ENCODE measurements around the gene CHTF18.

The CHTF18 gene

DNA sequence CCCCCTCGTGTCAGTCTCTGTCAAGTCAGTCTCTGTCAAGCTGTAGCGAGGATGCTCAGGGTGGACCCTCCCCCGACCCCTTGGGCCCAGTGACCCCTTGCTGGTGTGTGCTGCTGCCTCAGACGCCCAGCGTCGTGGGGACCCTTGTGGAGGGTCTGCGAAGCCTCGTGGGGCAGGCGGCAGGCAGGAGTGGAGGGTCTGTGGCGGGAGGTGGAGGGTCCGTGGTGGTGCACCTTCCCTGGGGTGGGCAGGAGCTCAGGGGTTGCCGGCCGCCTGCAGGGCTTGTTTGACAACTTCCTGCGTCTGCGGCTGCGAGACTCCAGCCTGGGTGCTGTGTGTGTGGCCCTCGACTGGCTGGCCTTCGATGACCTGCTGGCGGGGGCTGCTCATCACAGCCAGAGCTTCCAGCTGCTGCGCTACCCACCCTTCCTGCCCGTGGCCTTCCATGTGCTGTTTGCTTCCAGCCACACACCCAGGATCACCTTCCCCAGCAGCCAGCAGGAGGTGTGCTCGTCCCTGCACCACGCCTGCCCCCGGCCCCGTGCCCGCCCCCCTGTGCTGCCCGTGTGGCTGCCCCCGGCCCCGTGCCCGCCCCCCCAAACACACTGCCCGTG lies 6.5 kb downstream of the CHTF18 start:
- no peak for DNase-seq

DNA sequence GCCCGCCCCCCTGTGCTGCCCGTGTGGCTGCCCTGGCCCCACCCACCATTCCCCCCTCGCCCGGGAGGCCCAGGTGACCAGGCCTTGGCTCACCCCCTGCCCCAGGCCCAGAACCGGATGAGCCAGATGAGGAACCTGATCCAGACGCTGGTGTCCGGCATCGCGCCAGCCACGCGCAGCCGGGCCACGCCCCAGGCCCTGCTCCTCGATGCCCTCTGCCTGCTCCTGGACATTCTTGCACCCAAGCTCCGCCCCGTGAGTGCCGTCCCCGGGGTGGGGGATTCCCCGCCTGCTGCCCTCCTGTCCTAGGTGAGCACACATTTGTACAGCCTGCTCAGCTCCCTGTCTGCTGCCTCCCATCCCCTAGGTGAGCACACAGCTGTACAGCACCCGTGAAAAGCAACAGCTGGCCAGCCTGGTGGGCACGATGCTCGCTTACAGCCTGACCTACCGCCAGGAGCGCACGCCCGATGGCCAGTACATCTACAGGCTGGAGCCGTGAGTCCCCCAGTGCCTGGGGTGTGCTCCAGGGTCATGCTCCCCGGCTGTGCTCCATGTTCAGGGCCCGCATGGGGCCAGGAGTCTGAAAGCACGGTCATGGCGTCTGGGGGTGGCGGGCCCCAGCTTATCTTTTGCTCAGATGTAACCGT lies 7.3 kb downstream of the CHTF18 start:
- no peak for DNase-seq

DNA sequence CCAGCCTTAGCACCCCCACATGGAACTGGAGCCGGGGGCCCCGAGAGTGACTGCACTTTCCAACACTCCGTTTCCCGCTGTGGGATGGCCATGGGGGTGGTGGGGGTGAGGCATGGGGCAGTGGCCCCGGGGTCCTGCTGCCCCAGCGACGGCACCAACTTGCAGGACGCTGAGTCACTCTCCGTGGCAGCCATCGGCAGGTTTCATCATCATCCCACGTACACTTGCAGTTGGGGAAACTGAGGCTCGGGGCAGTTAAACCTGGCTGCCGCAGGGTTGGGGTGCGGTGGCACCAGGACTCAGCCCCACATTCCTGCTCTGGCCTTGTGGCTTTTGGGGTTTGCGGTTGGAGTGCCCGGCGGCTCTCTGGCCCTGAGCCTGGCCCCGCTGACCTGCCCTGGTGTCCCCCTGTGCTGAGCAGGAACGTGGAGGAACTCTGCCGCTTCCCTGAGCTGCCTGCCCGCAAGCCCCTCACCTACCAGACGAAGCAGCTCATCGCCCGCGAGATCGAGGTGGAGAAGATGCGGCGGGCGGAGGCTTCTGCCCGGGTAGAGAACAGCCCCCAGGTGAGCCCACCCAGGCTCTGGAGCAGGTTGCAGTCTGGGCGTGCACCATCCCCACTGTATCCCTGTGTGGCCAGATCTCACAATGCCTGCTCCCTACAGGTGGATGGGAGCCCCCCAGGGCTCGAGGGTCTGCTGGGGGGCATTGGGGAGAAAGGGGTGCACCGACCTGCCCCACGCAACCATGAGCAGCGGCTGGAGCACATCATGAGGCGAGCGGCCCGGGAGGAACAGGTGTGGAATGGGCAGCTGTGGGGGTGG lies 8.1 kb downstream of the CHTF18 start:
- DNase-seq, result no peak

DNA sequence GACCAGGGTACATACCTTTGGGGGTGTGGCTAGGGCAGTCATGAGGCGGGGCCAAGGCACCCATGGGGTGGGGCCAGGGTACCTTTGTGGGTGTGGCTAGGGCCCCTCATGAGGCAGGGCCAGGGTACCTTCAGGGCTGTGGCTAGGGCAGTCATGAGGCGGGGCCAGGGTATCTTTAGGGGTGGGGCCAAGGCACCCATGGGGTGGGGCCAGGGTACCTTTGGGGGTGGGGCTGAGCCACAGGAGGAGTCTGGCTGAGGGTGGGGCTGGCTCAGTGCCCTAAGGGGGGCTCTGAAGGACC lies 8.7 kb downstream of the CHTF18 start:
- DNase-seq, result peak; percentile 55

DNA sequence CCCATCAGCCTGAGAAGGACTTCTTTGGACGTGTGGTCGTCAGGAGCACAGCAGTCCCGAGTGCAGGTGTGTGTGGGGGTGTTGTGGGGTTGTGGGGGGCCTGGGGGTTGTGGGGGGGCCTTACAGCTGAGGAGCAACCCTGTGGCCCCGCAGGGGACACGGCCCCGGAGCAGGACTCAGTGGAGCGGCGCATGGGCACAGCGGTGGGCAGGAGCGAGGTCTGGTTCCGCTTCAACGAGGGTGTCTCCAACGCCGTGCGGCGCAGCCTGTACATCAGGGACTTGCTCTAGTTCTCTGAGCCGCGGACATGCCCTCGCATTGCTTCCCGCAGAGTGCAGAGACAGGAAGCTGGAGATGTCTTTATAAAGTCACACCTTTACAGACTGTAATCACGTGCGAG lies 9.3 kb downstream of the CHTF18 start:
- no peak for DNase-seq

DNA sequence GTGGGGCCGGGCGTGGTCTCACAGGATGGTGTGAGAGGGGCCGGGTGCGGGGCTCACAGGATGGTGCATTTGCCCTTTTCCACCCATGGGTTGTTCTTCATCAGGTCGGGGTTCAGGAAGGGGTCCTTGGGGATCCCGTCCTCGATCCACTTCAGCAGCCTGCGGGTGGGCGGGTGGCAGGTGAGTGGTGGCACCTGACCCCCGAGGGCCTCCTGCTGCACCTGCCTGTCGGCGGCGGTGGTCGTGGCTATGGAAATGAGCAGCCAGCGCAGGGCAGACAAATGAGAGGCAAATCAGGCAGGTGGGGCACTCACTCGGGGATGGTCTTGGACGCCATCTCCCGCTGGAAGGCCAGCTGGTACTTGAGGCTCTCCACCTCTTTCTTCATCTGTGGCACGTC lies 10.2 kb downstream of the CHTF18 start:
- DNase-seq, result no peak

DNA sequence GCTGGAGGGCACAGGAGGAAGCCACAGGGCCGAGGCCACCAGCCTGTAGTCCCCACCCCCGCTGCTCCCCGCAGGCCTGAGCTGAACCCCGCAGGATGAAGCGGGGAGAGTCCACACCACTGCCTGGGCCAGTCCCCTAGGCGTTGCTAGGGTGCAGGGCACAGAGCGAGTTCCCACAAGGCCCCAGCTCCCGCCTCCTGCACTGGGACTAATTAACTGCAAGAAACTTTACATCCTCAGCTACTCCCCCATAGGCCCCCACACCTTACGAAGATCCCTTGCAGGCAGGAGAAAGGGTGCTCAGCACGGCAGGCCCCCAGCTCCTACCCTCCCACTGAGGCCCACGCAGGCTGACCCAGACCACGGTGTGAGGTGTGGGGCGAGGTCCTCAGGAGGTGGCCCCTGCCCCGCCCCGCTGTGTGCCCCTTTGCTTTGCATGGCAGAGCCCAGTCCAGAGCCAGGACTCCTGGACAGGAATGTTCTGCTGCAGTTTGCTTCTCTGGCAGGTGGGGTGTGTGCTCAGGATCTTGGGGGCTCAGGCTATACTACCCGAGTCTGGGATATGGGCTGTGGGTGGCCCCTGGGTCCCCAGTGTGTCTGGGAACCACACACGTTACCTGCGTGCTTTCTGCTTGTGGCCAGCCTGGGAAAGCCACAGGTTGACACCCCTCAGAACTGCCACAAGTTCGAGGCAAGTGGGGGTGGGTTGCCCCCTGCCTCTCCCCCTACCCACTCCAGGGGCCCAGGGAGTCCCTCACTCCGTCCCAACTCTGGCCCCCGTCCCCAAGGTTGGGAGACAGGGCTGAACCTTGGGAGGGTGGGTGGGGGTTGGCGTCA lies 10.9 kb downstream of the CHTF18 start:
- DNase-seq, result no peak

DNA sequence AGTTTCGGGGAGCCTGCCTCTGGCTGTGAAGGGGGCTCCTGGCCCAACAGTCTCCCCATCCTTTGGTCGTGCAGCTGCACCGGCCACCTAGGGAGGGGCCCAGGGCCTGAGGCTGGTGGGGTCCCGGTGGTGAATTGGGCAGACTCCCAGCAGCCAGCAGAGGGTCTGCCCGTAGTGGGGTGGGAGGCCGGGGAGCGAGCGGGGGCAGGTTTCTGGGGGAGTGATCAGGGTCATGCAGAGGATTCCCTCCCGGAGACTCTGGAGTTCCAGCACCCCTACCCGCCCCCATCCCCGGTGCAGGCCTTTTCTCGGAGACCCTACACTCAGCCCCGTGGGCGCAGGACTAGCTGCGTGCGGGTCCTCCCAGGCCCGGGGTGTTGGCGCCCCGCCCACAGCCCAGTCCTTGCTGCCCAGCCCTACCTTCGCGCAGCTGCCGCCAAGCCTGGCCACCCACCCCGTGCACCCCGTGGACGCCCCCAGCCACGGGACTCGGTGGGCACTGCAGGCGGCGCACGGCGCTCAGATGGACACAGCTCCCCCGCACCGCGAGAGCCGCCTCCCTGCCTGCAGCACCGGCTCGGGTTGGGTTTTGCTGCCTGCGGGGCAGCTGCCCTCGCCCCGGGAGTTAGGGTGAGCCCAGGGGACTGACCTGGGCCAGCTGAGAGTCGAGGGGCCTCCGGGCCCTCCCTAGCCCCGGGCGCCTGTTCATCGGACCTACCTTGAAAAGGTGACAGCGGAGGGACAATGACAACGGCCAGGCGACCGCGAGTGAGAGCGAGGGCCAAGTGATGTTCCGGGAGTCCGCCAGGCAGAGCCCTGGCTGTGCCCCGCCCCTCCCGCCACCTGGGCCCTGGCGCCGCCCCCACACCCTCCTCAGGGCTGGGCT lies 11.8 kb downstream of the CHTF18 start, which contains the start of gene GNG13:
GNG13 (minus strand) TSS at position 787 of the 886 bp plus-strand sequence. CDS start 1,657 bp downstream, outside the sequence.
- DNase-seq, result no peak

DNA sequence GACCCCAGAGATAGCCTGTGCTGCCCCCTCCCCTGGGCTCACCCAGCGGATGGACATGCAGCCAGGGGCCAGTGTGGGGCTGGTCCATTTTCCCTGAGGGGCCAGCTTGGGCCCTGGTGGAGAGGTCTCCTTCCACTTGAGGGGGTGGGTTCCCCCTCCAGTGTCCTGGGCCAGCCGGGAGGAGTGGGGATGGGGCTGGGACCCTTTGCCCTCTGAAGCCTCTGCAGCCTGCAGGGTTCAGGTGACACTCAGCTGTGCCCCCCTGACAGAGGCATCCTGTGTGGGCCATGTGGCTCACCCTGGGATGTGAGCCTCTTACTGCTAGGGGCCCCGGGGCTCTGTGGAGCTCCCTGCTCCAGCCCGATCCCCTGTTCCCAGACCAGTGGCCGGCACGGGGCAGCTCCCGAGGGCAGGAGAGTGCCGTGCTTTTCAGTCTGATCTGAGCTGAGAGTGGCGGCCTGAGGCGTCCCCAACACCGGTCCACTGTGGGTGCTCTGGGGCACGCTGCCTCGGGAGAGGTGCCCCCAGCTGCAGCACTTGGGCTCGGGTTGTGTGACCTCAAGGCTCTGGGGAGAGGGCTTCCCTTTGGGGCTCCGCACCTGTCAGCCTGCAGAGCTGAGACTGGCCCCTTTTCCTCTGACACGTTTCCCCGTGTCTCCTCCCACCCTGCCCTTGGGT lies 12.6 kb downstream of the CHTF18 start:
- DNase-seq, result no peak

DNA sequence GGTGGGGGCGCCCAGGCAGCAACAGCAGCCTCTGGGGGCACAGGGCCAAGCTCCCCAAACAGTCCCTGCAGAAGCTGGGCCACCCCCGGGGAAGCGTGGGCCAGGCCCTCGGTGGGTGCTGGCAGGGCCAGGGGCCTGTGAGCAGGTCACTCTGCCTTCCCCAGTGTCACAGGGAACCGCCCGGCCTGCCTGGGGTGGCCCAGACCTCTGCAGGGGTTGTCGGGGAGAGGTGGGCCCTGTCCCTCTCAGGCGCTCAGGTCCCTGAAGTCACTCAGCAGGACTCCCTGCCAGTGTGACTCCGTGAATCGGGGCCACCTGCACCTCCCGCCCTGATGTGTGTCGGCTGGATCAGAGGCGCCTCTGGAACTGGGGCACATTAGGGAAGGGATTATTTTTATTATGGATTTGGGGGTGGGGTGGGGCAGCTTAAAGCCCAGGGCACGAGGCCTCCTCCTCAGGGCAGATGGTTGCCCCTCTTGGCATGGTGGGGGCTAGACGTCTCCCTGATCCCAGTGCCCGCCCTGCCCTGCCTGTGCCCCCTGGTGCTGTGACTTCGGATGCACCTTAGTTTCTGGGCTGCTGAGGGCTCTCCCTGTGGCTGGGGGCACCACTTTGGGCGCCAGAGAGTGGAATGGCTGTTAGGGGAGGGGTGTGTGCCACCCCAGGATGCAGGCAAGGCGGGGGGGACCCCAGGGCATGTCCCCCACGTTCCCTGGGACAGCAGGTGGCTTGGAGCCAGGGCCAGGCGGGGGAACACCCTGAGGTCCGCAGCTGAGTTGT lies 13.4 kb downstream of the CHTF18 start:
- DNase-seq, result no peak

DNA sequence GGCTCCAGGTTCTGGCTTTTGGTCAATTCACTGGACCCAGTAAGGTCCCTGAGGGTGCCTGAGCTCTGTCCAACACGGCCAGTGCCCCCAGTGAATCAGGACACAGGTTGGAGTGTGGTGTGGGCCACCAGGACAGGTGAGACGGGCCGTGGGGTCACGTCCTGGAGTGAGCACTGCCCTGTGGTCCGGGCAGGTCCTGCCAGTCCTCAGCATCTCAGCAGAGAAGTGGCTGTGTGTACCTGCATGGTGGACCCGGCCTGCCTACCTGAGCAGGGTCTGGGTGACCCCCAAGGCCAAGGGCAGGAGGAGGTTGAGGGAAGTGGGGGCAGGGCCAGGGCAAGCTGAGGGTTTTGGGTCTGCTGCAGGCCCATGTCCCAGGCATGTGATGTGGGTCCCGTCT lies 14.0 kb downstream of the CHTF18 start:
- no peak for DNase-seq

DNA sequence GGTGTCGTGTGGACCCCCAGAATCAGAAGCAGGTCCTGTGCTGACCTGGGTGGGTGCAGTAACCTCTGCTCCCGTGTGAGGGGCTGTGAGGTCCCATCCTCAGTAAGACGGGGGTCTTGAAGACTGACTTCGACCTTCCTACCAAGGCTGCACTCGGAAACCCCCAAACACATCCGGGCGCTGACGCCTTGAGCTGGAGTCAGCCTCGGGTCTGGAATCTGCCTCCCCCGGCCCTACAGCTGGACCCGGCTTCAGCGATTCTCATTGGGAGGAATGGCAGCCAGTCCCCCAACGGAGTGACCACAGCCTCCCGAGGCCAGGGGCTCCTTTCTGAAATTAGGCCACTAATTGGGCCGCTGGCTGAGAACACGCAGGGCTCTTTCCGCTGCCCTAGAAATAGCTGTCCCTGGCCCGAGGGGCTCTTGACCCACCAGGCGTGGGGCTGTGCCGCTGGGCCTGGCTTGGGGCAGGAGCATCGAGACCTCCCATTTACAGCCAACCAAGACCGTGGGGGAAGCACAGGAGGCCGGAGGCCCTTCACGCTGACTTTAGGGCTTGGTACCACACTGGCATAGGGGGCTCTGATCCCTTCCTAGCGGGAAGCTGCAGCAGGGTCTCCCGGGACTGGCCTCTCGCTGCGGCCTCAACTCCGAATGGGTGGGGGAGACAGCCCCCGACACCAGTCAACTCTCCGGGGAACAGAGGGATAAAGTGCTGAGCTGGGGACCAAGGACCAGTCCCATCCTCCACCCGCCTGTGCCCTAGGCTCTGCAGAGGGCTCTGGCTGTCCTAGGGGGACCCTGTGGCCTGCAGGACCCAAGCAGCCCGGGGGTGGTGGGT lies 14.7 kb downstream of the CHTF18 start:
- DNase-seq, result no peak

DNA sequence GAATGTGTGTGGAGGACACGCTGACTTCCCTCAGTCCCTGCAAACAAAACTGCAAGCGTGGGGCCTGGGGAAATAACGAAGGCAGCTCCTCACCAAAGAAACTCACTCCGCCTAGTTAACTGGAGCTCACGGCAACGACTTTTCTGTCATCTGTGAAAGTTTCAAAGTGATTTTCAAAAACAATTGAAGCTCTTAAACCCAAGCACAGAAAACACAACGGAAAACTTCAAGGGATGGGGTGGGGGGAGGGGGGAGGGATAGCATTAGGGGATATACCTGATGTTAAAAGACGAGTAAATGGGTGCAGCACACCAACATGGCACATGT lies 15.3 kb downstream of the CHTF18 start:
- no peak for DNase-seq

DNA sequence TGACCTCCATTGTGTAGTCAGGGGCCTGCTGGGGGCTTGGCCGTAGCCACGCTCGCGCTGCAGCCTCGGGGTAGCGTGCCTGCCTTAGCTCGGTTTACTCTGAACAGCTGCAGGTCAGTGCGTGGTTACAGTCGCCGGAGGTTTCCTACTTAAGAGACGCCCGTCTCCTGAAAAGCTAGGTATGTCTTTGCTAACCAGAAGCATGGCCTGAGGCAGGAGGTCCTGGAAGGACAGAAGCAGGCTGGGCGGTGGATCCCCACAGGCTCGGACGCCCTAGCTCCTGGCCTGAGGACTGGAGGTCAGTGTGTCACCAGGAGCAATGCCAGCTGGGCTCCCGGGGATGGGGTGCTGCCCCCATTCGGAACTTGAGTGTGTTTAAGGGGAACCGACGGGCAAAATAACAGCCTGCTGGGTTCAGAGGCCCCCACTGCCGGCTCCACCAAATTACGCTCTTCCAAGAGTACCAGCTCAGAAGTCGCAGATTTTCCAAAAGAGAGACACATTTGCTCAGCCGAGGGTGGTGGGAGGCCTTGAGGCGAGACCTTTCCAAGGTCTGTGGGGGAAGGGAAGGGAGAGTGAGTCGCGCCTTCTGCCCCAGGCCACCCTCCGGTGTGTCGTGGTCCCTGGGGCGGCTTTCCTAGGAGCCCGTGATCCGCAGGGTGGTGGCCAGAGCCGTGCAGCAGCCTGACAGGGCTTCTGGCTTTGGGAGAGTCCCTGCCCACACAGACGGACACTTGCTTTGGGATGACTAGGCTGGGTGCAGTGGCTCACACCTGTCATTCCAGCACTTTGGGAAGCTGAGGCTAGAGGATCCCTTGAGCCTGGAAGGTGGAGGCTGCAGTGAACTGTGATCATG lies 16.0 kb downstream of the CHTF18 start:
- DNase-seq, result no peak

DNA sequence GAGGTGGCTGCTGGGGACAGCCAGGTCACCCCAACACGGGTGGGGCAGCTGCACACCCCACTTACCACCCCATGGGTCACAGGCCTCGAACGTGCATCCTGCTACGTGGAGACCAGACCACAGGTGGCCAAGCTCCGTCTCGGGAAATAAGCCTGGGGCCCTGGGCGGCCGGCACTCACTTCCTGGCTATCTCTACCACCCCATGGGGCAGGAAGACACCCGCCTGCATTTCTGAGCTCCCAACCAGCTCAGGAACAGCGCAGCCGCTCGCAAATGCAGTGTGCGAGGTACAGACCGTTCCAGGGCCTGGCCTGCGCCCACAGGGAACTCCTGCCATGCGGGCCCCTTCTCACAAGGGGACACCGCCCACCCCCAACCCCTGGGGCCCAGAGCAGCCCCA lies 17.1 kb downstream of the CHTF18 start:
- no peak for DNase-seq

DNA sequence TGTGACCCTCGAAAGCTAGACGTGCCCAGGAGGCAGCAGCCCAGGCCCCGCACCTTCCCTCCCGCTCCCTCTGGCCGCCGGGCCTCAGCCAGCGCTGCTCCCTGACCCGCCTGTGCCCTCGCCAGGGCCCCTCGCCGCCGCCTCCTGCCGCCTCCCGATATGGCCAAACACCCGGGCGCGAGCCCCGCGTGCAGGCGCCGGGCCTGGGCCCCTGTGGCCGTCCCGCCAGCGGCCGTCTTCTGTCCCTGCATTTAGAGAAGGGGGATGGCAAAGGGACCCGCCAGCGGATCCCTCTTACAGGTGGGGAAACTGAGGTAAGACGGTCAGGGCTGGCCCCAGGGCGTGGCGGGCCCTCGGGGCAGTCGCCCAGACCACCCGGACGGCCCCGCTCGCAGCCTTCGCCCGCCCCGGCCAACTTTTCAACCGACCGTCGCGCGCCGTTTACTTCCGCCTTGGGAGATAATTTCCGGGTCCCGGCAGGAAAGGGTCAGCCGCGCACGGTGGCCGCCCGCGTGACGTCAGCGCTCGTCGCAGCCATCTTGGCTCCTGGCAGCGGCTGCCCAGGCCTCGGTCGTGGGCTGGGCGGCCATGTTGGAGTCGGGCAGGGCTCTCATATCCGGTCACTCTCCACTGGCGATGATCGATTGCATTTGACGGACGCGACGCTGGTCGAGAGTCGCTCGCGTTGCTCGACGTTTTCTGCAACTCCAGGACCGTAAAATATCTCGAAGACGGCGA lies 19.1 kb downstream of the CHTF18 start:
- DNase-seq, result peak; percentile 94

DNA sequence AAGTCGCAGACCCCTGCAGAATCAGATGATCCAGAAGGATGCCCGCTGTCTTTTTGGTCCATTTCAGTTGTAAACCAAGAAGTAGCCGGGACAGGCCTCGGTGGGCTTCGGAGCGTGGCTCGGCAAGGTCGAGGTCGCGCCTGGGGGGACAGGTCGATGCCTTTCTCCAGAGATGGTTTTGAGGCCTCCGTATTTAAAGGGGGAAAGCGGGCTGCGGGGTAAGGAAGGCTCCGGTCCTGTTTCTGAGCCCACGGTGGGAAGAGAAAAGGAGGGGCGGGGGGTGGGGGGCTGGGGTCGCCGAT lies 19.6 kb downstream of the CHTF18 start:
- no peak for DNase-seq

DNA sequence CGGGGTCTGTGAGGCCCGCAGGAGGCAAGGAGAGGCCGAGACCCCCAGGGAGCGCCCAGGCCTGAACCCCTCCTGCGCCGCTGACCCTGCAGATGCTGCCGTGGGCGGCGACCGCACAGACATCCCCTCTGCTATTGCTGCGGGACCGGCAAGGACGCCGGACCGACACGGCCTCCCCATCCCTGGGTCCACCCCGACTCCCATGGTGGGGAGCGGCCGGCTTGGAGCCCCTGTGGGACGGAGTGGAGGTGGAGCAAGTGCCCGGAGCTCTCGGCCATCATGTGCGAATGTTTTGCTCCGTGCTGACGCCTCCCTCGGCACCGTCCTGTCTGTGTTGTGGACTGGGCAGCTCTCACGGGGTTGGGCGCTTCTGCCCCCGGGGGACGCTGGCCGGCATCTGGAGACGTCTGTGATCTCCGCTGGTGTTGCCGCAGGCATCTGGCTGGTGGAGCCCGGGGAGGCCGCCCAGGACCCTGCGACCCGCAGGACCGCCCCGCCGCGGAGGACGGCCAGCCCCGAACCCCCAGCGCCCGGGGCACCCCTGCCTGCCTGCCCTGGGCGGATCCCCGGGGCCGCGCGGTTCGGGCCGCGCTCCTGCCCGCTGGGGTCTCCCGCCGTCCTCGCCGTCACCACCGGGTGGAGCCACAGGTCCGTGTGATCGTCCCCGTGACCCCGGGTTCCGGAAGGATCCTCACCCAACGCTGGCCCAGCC lies 24.9 kb downstream of the CHTF18 start:
- peak; percentile 64 for DNase-seq
